Immature natural killer cell (primary cell): ENCODE results near the gene TTC3. TPM values are rescaled to one million over a fixed set of nuclear protein-coding genes. Genes with fewer than 3 reads are reported as not detected.

Experiments
- DNase-seq, 3 donors: peaks; one replicate each; pipeline ENCODE4 v3.0.0; 2022; ENCODE audit warnings: mixed read lengths in 1 of 3
- H3K27ac Mint-ChIP-seq, 6 donors: one replicate each; pipeline ENCODE4 v1.8.0; 2020; ENCODE audit warnings: mixed read lengths in 6 of 6, mild to moderate bottlenecking in 5 of 6, inconsistent platforms in 4 of 6, moderate library complexity in 3 of 6
- H3K27me3 Mint-ChIP-seq, 3 donors: one replicate each; pipeline ENCODE4 v1.8.0; 2020 to 2021; ENCODE audit warnings: low read depth in 3 of 3, mild to moderate bottlenecking in 3 of 3, mixed read lengths in 3 of 3, moderate library complexity in 3 of 3, inconsistent platforms in 1 of 3
- H3K36me3 Mint-ChIP-seq, 3 donors: one replicate each; pipeline ENCODE4 v1.8.0; 2020; ENCODE audit warnings: mixed read lengths in 3 of 3, inconsistent platforms in 2 of 3, mild to moderate bottlenecking in 2 of 3
- H3K4me1 Mint-ChIP-seq, 2 donors: one replicate each; pipeline ENCODE4 v1.8.0; 2020; ENCODE audit warnings: inconsistent platforms in 2 of 2, mild to moderate bottlenecking in 2 of 2, mixed read lengths in 2 of 2, moderate library complexity in 1 of 2
- H3K4me3 Mint-ChIP-seq, 5 donors: one replicate each; pipeline ENCODE4 v1.8.0; 2020; ENCODE audit warnings: mild to moderate bottlenecking in 5 of 5, mixed read lengths in 5 of 5, inconsistent platforms in 3 of 5, moderate library complexity in 3 of 5
- H3K9me3 Mint-ChIP-seq, 6 donors: one replicate each; pipeline ENCODE4 v1.8.0; 2020; ENCODE audit warnings: mild to moderate bottlenecking in 6 of 6, mixed read lengths in 6 of 6, inconsistent platforms in 4 of 6, moderate library complexity in 3 of 6
- polyA plus RNA-seq, 3 donors: library from polyadenylated mRNA; unstranded; fragments of 300-500 nt; fragmentation: Illumina TruSeq; gene quantifications; one replicate each; pipeline ENCODE4 v1.2.3, GENCODE V29; 2021

Gene TTC3
- polyA plus RNA-seq, 3 donors from 2014 or later = 26.9 to 67.8 (median 31.2) TPM

DNA sequence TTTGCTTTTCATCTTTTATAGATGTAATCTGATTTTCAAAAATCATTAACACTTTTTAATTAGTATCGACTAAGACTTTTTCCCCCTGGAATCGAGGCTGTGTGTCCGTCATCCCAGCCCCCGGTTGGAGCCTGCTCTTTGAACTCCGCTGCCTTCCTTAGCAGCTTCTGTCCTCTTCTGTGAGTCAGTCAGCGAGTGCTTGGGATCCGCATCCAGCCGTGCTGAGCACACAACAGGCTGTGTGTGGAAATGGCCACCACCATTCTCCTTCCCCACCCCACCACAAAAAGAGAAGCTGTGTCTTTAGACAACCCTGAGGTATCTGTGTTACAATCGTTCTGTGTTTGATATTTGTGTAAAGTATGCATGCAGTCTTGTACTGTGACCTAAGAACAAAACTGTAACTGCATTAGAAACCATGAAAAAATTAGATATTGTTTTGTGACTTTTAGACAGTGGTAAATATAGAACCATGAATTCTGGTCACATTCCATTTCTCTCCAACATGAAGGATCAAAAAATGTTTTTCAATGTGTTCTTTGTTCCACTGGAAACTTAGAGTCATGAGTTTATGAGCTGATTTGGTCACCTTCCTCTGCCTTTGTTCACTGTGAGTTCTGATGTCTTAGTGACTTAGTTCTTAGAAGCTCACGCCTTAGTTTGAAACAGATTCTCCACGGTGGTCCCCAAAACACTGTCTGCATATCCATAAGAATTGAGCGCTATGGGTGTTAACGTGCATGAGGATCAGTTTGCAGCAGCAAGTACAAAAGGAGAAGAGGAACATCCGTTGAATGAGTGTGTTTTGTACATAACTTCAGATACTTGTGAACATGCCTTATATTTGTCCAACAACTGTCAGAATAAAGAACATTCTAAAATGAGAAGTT is 129.4 kb downstream of the TTC3 start:
- H3K27me3 Mint-ChIP-seq = peaks cover 0 to 3% (median 3%) of the 10 kb centered on the region in 3 donors
- DNase-seq = no peak
- peaks cover 3 to 4% of the 10 kb centered on the region in 2 donors for H3K4me1 Mint-ChIP-seq
- H3K9me3 Mint-ChIP-seq = no peaks in the 10 kb centered on the region
- H3K27ac Mint-ChIP-seq = peak overlapping the region in 1 of 6 donors; percentile 57
- H3K36me3 Mint-ChIP-seq = peaks cover 25 to 47% (median 37%) of the 10 kb centered on the region in 3 donors
- no peak overlapping the region for H3K4me3 Mint-ChIP-seq

DNA sequence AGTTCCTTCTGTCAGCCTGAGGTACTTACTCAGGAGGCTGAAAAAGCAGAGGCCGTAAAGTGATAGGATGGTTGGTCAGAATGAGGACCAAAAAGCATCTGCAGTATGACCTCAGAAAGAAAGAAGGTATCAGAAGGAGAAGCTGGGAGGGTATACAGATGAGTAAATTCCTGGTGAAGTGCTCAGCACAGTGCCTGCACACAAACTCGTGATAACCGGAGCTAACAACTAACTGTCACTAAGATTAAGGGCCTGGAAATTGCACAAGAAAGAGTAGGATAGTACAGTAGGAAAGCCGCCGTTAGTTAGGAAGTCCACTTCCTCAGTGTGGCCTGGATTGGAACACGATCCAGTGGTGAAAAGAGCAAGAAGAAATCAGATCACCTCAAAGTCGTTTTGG is 131.5 kb downstream of the TTC3 start:
- Mint-ChIP-seq H3K9me3 (no peaks in the 10 kb centered on the region), H3K4me1 (peaks cover 13 to 14% of the 10 kb centered on the region in 2 donors), H3K27ac (peak overlapping the region in 1 of 6 donors; percentile 65)

DNA sequence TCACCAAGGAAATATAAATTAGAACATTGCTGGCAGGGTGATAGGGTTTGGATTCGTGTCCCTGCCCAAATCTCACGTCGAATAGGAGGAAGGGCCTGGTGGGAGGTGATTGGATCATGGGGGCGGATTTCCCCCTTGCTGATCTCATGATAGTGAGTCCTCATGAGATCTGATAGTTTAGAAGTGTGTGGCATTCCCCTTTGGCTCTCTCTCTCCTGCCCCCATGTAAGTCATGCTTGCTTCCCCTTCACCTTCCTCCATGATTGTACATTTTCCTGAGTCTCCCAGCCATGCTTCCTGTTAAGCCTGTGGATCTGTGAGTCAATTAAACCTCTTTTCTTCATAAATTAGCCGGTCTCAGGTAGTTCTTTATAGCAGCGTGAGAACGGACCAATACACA is 133.4 kb downstream of the TTC3 start:
- Mint-ChIP-seq H3K4me3 (no peak overlapping the region), H3K27ac (no peak overlapping the region), H3K27me3 (peaks cover 0 to 6% (median 0%) of the 10 kb centered on the region in 3 donors), H3K36me3 (peaks cover 13 to 23% (median 22%) of the 10 kb centered on the region in 3 donors), H3K9me3 (no peaks in the 10 kb centered on the region), H3K4me1 (peaks cover 13 to 17% of the 10 kb centered on the region in 2 donors)
- DNase-seq = no peak

More for the DNA sequence above, 131.5 kb downstream of the TTC3 start:
- no peak for DNase-seq
- H3K4me3 Mint-ChIP-seq = no peak overlapping the region
- peaks cover 19 to 36% (median 28%) of the 10 kb centered on the region in 3 donors for H3K36me3 Mint-ChIP-seq
- peaks cover 0 to 6% (median 0%) of the 10 kb centered on the region in 3 donors for H3K27me3 Mint-ChIP-seq

DNA sequence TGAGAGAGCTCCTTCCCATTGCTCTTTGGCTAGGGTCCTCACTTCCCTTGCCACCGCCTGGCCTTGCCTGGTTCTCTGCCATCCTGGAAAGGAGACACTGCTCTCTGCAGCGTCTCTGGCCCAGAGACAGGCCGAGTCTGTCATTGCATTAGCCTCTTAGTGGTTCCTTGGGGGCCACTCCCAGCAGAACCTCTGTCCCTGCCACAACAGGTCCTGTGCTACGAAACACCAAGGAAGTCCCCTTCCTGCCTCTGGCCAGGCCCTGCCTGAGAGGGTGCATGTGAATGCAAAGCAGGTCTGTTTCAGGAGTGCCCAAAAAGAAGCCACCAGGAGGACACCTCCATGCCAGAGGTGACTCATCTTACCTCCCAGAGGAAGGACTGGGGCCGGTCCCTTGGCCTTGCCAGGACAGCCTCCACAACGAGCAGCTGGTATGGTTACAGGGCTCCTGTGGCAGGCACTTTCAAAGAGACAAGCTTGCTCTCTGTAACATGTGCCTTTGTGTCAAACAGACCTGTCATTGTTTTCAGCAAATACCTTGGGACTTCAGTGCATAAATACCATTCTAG is 134.5 kb downstream of the TTC3 start:
- H3K4me1 Mint-ChIP-seq = peaks cover 13 to 17% of the 10 kb centered on the region in 2 donors
- peaks cover 0 to 2% (median 0%) of the 10 kb centered on the region in 6 donors for H3K9me3 Mint-ChIP-seq
- H3K36me3 Mint-ChIP-seq = peaks cover 7 to 16% (median 13%) of the 10 kb centered on the region in 3 donors
- DNase-seq = no peak
- peak overlapping the region in 4 of 6 donors; percentile 39 to 80 (median 55) for H3K27ac Mint-ChIP-seq
- H3K27me3 Mint-ChIP-seq = peaks cover 0 to 6% (median 0%) of the 10 kb centered on the region in 3 donors
- peak overlapping the region in 3 of 5 donors; percentile 50 to 71 (median 62) for H3K4me3 Mint-ChIP-seq

DNA sequence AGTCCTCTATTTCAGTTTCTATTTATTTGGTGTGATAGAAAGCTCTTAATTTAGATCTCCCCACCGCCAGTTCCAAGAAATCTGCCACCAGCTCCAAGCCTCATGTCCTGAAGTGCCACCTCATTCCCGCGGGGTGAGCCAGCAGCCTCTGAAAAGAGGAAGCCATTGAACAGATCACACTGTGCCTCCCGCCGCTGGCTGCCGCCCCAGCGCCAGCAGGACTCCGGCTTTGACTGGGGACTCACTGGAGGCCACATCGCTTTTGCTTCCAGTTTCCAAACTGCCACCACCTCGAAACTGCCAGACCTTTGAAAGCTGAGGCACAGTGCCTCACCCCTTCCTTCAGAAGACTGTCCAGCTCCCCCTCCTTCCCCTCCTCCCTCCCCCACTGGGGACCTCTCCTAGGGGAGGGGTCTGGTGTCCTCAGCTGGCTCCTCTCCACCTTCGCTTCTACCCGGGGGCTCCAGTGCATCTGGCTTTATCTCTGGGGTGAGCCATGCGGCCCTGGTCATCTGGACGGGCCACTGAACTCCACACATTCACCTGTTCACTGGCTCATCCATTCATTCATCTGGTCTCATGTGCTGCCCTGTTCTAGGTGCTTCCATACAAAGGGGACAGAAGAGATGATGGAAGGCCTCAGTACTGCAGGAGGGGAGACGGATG is 135.1 kb downstream of the TTC3 start:
- peak; percentile 18 to 30 (median 29) for DNase-seq
- H3K4me1 Mint-ChIP-seq = peaks cover 13 to 17% of the 10 kb centered on the region in 2 donors
- H3K27ac Mint-ChIP-seq = peak overlapping the region in 4 of 6 donors; percentile 36 to 80 (median 55)
- H3K36me3 Mint-ChIP-seq = peaks cover under 1 to 9% (median 7%) of the 10 kb centered on the region in 3 donors
- peaks cover 0 to 2% (median 0%) of the 10 kb centered on the region in 6 donors for H3K9me3 Mint-ChIP-seq
- peaks cover 0 to 6% (median 0%) of the 10 kb centered on the region in 3 donors for H3K27me3 Mint-ChIP-seq
- H3K4me3 Mint-ChIP-seq = peak overlapping the region; percentile 40 to 71 (median 62)

DNA sequence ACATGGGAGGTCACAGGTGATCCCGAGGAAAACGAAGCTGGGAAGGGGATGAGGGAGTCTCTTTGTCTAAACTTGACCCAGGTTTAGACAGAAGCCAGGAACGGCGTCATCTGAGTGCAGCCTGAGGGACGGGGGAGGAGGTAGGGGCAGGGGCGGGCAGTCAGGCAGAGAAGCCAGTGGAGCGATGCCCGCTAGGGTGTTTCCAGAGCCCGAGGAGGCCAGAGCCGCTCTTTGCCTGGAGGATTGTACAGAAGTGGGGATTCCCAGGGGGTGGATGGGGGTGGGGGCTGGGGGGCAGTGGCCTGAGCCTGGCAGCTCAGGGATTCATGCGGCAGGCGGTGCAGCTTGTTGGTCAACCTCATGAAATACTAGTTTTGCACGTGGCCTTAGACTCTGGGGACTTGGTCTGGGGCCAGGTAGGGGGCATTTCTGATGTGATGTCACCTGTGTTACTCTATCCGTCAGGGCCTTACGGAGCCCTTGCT is 135.7 kb downstream of the TTC3 start:
- Mint-ChIP-seq H3K27me3 (peaks cover 0 to 6% (median 0%) of the 10 kb centered on the region in 3 donors), H3K27ac (peak overlapping the region in 1 of 6 donors; percentile 80), H3K4me3 (no peak overlapping the region), H3K36me3 (peaks cover 0 to 8% (median 3%) of the 10 kb centered on the region in 3 donors), H3K9me3 (peaks cover 0 to 2% (median 0%) of the 10 kb centered on the region in 6 donors), H3K4me1 (peaks cover 13 to 17% of the 10 kb centered on the region in 2 donors)
- DNase-seq = no peak

DNA sequence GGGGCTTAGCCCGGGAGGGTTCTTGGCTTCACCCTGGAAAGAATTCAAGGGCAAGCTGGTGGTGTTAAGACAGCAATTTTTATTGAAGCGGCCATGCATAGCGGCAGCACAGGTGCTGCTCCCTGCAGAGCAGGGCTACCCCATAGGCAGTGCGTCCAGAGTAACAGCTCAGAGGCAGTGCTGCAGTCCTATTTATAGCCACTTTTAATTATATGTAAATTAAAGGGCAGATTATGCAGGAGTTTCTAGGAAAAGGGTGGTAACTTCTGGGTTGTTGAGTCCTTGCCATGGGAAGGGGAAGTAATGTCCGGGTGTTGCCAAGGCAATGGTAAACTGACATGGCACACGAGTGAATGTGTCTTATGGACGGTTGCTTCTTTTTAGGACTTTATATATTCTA is 137.1 kb downstream of the TTC3 start:
- Mint-ChIP-seq H3K27ac (no peak overlapping the region), H3K36me3 (no peaks in the 10 kb centered on the region), H3K4me3 (no peak overlapping the region), H3K27me3 (peaks cover 0 to 3% (median 0%) of the 10 kb centered on the region in 3 donors), H3K9me3 (peaks cover 0 to 2% (median 0%) of the 10 kb centered on the region in 6 donors), H3K4me1 (peaks cover 13 to 17% of the 10 kb centered on the region in 2 donors)
- no peak for DNase-seq

DNA sequence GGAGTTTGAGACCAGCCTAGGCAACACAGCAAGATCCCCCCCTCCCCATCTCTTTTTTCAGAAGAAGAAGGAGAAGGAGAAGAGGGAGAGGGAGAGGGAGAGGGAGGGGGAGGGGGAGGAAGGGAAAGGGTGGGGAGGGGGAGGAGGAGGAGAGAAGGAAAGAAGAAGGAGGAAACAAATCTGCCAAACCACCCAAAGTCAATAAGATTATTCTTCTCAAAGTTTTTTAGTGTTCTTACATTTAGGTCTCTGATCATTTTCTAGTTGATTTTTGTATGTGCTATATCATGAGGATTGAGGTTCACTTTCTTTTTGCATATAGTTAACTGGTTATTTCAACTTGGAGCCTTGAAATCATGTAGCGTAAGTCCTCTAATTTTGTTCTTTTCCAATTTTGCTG is 137.7 kb downstream of the TTC3 start:
- no peak for DNase-seq
- Mint-ChIP-seq H3K27ac (no peak overlapping the region), H3K4me1 (peaks cover 13 to 17% of the 10 kb centered on the region in 2 donors), H3K27me3 (peaks cover 0 to 3% (median 0%) of the 10 kb centered on the region in 3 donors), H3K9me3 (peaks cover 0 to 2% (median 0%) of the 10 kb centered on the region in 6 donors), H3K36me3 (no peaks in the 10 kb centered on the region), H3K4me3 (no peak overlapping the region)

DNA sequence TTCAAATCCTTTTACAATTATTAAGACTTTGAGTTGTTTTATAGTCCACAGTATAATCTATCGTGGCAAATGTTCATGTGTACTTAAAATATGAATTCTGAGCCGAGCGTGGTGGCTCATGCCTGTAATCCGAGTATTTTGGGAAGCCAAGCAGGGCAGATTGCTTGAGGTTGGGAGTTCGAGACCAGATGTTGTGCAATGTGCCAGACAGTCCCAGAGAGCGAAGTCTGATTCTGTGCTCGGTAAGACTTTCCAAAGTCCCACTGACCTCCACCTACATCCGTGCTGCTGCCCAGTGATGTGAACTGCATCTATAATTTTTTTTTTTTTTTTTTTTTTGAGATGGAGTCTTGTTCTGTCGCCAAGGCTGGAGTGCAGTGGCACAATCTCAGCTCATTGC is 141.9 kb downstream of the TTC3 start:
- no peaks in the 10 kb centered on the region for H3K27me3 Mint-ChIP-seq

DNA sequence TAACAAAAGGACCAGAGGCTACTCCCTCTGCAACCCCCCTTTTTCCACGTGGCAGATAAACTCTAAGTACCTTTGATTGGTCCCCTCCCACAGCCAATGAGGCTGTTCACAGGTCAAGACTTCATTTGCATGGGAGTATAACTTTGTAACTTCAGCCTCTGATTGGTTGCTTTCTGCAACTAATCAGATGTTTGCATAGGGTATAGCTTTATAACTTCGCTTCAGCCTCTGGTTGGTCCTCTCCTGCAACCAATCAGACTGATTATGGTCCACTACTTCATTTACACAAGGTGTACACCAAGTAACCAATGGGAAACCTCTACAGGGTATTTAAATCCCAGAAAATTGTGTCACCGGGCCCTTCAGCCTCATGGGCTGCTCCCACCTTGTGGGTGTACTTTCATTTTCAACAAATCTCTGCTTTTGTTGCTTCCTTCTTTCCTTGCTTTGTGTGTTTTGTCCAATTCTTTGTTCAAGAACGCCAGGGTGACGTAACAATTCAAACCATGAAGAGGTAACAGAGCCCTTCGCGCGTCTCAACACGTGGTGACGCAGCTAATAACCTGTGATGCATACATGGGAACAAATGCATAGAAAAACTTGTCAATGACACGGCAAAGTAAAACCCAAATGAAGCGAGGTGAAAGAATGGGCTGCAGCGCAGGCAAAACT is 146.8 kb downstream of the TTC3 start:
- DNase-seq = peak; percentile 55 to 64 (median 64)
- H3K4me1 Mint-ChIP-seq = peaks cover 47 to 59% of the 10 kb centered on the region in 2 donors
- H3K27ac Mint-ChIP-seq = peak overlapping the region; percentile 82 to 97 (median 94)
- peak overlapping the region; percentile 84 to 95 (median 89) for H3K4me3 Mint-ChIP-seq
- H3K9me3 Mint-ChIP-seq = no peaks in the 10 kb centered on the region
- peaks cover 0 to 4% (median 4%) of the 10 kb centered on the region in 3 donors for H3K36me3 Mint-ChIP-seq
- H3K27me3 Mint-ChIP-seq = peaks cover 10 to 20% (median 11%) of the 10 kb centered on the region in 3 donors

More for the DNA sequence above, 141.9 kb downstream of the TTC3 start:
- no peak overlapping the region for H3K4me3 Mint-ChIP-seq
- peaks cover 0 to 2% (median 0%) of the 10 kb centered on the region in 6 donors for H3K9me3 Mint-ChIP-seq
- H3K36me3 Mint-ChIP-seq = no peaks in the 10 kb centered on the region
- no peak overlapping the region for H3K27ac Mint-ChIP-seq
- no peak for DNase-seq
- H3K4me1 Mint-ChIP-seq = peaks cover 6 to 16% of the 10 kb centered on the region in 2 donors

DNA sequence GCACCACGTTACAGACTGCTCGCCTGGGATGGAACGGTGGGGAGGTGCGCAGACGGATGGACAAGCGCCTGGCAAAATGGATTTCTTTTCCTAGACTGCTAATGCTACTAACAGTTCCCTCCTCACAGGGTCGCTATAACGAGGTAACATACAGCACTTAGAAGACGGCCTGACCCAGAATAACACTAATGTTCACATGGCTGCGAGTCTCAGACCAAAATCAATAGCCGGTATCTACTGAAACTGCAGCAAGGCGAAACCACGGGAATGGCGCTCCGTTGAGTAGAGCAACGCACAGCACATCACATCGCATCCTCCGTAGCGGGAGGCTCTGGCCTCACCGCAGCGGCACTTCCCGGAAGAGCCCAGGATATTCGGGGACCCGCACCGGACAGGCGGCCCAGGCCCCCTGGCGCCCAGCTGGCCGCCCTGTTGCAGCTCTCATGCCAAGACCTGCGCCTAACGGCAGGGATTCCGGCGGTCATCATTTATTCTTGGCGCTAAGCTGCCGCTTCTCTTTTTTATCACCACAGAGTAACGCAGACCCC is 147.5 kb downstream of the TTC3 start:
- H3K27me3 Mint-ChIP-seq = peaks cover 12 to 26% (median 15%) of the 10 kb centered on the region in 3 donors
- peak overlapping the region; percentile 82 to 97 (median 94) for H3K27ac Mint-ChIP-seq
- peaks cover 53 to 66% of the 10 kb centered on the region in 2 donors for H3K4me1 Mint-ChIP-seq
- H3K36me3 Mint-ChIP-seq = peaks cover 0 to 4% (median 4%) of the 10 kb centered on the region in 3 donors
- no peaks in the 10 kb centered on the region for H3K9me3 Mint-ChIP-seq
- peak in 1 of 3 donors; percentile 45 for DNase-seq
- H3K4me3 Mint-ChIP-seq = peak overlapping the region; percentile 84 to 95 (median 89)

DNA sequence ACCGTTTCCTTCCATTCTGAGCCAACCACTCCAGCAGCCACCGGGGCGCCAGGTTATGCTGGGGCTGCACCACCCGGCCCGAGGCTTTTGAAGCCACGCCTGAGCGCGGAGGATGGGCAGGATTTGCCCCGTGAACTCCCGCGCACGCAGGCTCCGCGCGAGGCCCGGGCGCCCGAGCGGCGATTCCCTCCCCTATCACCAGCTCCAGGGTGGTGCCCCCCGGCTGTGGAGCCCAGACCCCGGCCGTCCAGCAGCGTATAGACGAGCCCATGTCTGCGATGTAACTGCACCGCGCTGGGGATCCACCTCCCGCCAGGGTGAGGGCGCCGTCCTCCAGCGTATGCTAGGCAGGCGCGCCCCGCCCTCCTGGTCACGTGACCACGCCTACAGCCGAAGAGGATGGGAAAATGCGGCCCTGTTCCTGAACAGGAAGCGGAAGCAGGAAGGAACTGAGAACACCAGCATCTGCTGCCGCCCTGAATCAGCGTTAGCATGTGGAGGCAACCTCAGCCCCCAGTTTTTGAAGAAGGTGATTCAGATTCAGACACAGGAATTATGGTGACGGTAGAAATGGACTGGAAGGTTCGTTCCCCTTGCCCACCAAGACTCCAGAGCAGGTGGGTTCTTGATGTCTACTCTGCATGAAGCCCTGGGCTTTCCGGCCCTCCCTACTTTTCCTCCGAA is 148.1 kb downstream of the TTC3 start:
- Mint-ChIP-seq H3K4me3 (peak overlapping the region; percentile 84 to 95 (median 89)), H3K4me1 (peaks cover 59 to 72% of the 10 kb centered on the region in 2 donors), H3K27ac (peak overlapping the region; percentile 82 to 97 (median 94)), H3K9me3 (no peaks in the 10 kb centered on the region), H3K27me3 (peaks cover 13 to 30% (median 16%) of the 10 kb centered on the region in 3 donors), H3K36me3 (peaks cover 0 to 4% (median 4%) of the 10 kb centered on the region in 3 donors)
- DNase-seq = peak; percentile 85 to 89 (median 87)
